Fibroblast of mammary gland (primary cell): Measurements from ENCODE around the gene PAM.

Experiments
- DNase-seq: peaks from one replicate; pipeline ENCODE4 v3.0.0-alpha.2; 2010; ENCODE audit warnings: low read depth
- H3K4me3 ChIP-seq: 2 replicates; pipeline ENCODE4 v1.5.1; 2011; ENCODE audit warnings: low read depth, mild to moderate bottlenecking, low read length, moderate library complexity; ENCODE audit not compliant: control insufficient read depth
- CTCF ChIP-seq: conservative IDR thresholded peaks from 2 replicates; pipeline ENCODE4 v1.5.1; 2011; ENCODE audit warnings: low read depth, low read length, inconsistent platforms; ENCODE audit not compliant: control insufficient read depth, insufficient read depth

The PAM gene

GRCh38 chr5:102801371-102801770 lies 46.3 kb downstream of the PAM start:
- no peak overlapping the region for H3K4me3 ChIP-seq
- no peak for DNase-seq
- TF ChIP-seq CTCF: no peak

DNA sequence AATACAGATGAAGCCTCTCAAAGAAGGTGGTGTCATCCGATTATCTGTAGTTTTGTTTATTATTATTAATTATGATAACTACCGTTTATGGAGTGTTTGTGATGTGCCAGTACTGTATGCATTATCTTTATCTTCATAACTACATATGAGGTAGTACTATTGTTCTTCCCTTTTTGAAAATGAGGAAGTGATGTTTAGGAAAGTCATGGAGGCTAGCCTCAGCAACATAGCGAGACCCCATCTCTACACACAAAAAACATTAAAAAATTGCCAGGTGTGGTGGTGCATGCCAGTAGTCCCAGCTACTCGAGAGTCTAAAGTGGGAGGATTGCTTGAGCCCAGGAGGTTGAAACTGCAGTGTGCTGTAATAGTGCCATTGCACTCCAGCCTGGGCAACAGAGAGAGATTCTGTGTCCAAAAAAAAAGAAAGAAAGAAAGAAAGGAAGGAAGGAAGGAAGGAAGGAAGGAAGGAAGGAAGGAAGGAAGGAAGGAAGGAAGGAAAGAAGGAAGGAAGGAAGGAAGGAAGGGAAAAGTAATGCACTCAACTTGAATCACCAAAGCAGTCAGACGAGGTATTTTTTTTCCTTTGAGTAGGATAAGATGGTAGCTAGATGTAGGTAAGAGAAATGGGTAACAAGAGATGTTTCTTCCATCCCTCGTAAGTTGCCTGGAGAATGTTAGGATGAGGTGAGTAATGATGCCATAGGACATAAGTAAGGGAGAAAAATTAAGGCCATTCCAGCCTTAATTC lies 47.8 kb downstream of the PAM start:
- no peak overlapping the region for H3K4me3 ChIP-seq
- DNase-seq: no peak
- TF ChIP-seq CTCF: no peak

GRCh38 chr5:102807878-102808502 lies 52.9 kb downstream of the PAM start:
- no peak for TF ChIP-seq CTCF
- H3K4me3 ChIP-seq: no peak overlapping the region
- peak; percentile 74 for DNase-seq

DNA sequence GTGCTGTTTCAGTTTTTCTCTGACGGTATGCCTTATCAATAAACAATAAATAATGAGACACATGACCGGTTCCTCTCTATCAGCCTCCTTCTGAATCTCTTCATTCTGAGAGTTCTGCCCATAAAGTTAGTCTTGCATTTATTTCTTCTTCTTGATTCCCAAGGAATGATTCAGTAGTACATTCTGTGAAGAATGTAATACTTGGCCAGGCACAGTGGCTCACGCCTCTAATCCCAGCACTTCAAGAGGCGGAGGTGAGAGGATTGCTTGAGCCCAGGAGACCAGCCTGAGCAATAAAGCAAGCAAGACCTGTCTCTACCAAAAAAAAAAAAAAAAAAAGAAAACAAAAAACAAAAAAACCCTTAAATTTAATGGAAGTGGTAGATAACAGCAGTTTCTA lies 53.9 kb downstream of the PAM start:
- no peak for TF ChIP-seq CTCF
- no peak overlapping the region for H3K4me3 ChIP-seq
- peak; percentile 63 for DNase-seq

DNA sequence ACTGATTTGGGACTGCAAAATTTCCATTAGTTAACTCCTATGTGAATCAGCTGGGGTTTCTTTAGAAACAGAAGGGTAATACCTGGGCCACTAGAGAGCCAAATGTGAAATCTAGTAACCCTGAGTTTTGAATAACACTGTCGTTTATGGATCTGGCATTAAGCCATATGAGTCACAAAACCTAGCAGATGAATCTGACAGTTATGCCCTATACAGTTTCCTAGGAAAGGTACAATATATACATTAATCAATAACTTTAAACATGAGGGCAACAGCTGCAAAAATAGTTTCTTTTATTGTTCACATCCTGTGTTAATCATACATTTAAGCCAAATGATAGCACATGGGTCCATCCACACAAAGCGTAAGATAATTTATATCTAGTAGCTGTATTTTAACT lies 56.9 kb downstream of the PAM start:
- no peak for TF ChIP-seq CTCF
- peak; percentile 87 for DNase-seq
- H3K4me3 ChIP-seq: no peak overlapping the region

DNA sequence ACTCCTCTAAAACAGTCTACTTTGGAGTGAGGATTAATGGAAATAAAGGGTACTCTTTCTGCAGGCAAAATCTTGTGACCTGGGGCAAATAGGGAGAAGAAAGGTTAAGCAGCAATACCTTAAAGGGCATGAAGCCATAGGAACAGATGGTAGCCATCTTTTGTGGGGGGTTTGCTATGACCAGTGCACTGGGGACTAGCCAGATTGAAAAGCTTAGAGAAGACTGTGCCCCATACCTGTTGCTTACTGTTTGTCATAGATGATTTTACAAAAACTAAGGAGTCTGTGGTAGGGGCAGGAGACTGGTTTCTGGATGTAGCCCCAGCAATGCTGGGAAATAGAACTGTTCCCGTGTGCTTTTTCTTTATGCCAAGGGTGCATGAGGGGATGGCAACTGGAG lies 58.6 kb downstream of the PAM start:
- no peak overlapping the region for H3K4me3 ChIP-seq
- TF ChIP-seq CTCF: no peak
- no peak for DNase-seq
